GM19324 (cell line): ENCODE data around the gene PROM2.

Experiments
- ATAC-seq: cut with Tn5 transposase; IDR thresholded peaks from one replicate; pipeline ENCODE4 v1.9.1; 2021; ENCODE audit warnings: mild to moderate bottlenecking, moderate library complexity; ENCODE audit not compliant: unreplicated experiment, low FRiP score

Gene PROM2

DNA sequence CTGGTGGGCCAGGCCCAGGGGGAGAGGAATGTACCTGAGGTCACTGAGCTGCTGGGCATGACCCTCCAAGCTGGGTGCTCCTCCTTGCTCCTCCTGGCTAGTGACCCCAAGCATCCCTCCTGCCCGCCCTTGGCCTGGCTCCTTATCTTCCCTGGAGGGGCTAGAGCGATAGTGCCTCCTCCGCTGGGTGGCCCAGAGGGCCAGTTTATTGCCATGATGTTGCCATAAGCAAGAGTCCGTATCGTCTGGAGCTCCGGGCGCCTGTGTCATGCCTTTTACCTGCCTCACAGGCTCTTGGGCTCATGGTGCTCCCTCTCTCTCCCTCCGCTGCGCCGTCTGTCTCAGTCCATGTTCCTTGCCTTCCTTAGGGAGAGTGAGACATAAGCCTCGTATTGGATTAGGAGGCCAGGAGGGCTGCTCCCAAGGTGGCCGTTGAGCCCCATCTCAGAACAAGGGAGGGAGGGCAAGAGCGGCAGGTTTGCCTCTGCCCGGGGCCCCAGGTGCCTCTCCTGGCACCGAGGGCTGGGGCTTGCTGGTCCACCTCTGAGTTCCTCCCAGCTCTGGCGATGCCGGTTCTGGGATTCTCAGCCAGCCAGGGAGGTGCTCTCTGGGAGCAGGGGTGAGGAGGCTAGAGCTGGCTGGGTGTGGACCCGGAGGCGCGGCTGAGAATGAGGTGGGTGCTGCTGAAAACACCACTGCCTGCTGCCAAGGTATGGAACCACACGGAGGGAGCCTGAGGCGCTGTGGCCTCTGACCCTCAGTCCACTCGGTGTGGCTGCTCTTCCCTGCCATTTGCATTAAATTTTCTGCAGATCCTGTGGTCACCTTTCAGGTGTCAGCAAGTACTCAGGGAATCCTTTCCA lies 45.5 kb downstream of the PROM2 start:
- ATAC-seq: no peak

- no peak for ATAC-seq
Observed at GRCh38 chr2:95320344-95320712, 46.1 kb downstream of the PROM2 start.

GRCh38 chr2:95320986-95321767 lies 46.9 kb downstream of the PROM2 start:
- no peak for ATAC-seq

DNA sequence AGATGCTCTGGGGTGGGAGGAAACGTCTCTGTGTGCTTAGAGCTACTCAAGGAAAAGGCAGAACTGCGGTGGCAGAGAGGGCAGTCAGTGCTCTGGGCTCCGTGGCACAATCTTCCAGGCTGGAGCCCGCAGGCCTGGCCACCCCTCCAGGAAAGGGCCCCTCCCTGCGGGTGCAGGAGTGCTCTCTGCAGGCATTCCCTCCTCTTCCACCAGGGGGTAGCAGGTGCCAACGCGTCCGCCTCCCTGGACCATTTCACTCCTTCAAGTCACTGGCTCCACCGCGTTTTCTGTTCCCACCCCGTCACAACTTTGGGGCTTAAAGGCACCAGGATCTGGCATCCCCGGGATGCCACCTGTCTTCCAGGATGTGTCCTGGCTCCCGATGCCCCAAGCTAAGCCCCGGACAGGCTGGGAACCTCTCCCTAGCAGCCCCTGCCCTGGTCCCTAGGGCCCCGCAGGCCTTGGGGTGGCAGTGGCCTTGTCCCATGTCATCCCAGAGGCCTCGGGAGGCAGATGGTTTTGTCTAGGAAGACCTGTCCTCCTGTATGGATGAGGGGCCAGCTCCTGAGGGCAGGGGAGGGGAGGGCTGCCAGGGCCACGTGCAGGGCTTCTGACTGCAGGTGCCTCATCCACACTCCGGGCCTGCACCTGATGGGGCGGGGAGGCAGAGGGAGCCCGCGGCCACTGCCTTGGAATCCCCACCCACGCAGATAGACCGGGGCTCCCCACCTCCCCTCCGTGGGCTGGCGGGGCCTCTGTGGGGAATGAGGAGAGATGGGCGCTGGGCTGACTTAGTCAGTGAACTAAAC lies 49.3 kb downstream of the PROM2 start:
- ATAC-seq: no peak

- no peak for ATAC-seq
Observed at GRCh38 chr2:95325026-95325425, 50.8 kb downstream of the PROM2 start.

DNA sequence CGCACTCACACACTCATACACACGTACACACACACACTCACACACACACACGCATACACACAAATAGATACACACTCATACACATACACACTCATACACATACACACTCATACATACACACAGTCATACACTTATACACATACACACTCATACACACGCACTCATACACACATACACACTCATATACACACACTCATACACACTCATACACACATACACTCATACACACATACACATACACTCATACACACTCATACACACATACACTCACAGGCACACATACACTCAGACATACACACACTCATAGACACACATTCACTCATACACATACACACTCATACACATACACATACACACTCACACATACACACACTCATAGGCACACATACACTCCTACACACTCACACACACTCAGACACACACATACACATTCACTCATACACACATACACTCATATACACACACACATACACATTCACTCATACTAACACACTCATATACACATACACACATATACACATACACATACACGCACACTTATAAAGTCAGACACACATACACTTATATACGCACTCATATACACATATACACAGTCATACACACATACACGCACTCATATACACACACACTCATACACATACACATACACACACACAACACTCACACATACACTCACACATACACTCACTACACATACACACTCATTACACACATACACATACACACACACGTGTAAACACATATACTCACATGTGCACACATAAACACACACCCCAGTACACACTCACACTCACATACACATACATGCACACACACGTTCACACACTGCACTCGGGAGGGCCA lies 51.6 kb downstream of the PROM2 start:
- no peak for ATAC-seq

GRCh38 chr2:95326433-95327140 lies 52.3 kb downstream of the PROM2 start:
- no peak for ATAC-seq

GRCh38 chr2:95327861-95328260 lies 53.6 kb downstream of the PROM2 start:
- ATAC-seq: no peak

GRCh38 chr2:95328358-95329125 lies 54.3 kb downstream of the PROM2 start:
- ATAC-seq: no peak

DNA sequence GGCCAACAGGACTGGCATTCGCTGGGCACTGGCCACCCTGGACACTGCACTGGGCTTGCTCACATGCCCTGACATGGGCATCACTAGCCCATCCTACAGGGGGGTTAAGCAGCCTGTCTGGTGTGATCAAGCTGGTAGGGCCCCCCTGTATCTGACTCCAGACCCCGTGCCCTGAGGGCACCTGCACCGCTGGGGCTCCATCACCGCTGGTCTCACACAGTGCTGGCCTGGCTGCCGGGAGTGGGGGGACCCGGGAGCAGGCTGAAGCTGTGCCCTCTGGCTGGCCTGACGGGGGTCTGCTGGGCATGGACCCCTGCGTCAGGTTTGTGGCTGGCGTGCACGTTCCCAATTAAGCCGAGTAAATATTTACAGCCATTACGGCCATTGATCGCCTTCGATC lies 55.2 kb downstream of the PROM2 start:
- ATAC-seq: no peak

DNA sequence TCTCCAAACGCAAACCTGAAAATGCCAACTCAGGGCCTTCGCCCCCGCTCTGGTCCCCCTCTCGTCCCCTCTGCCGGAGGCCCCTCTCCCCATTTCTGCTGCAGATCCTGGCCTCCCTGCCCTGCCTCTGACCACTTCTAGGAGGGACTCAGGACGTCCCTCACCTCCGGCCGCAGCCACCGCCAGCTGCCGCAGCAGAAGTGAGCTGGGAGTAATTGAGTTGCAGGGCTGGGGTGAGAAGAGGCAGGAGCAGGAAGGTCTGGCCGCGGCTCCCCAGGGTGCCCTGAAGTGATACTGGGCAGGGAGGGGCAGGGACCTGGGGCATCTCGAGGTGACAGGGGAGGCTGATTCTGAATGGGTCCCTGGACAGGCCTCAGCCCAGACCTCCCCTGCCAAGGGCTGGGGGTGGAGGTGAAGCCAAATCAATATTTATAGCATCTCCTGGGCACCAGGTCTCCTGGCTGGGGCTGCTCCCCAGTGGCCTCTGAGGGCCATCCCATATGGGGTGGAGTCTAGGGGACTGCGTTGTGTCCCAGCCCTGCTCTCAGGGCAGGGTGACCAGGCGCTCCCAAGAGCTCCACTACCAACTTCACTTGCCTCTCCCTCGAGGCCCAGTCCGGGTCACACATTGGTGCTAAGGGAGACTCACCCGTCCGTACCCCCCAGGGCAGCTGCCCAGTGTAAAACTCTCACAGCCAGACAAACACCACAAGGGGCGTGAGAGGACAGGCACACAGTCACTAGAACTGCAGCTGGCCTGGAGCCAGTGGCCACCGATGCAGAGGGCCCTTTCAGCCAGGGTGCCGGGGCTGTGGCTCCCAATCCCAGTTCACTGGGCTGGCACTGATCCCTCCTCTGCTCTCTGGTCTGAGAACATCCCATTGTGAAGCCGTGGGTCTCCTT lies 55.9 kb downstream of the PROM2 start:
- ATAC-seq: no peak

- ATAC-seq: no peak
Observed at GRCh38 chr2:95330794-95331338, 56.6 kb downstream of the PROM2 start.

DNA sequence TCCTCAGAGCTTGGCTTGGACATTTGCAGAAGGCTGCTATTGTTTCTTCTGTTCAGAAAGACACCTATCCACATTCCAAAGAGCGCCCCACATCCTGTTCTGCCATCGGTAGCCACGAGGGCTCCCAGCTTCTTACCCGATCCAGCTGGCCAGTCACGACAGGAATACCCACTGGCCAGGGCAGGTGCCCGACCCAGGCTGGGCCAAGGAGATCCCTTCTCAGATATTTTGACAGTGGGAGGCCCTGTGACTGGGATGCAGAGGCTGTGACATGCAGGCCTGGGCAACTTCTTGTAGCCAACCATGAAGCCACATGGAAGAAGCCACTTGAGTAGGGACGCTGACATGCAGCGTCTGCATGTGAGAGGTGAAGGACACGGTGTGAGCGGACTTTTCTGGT lies 57.4 kb downstream of the PROM2 start:
- ATAC-seq: no peak

- ATAC-seq: no peak
Observed at GRCh38 chr2:95332036-95332435, 57.8 kb downstream of the PROM2 start.

GRCh38 chr2:95333056-95333455 lies 58.8 kb downstream of the PROM2 start:
- no peak for ATAC-seq

DNA sequence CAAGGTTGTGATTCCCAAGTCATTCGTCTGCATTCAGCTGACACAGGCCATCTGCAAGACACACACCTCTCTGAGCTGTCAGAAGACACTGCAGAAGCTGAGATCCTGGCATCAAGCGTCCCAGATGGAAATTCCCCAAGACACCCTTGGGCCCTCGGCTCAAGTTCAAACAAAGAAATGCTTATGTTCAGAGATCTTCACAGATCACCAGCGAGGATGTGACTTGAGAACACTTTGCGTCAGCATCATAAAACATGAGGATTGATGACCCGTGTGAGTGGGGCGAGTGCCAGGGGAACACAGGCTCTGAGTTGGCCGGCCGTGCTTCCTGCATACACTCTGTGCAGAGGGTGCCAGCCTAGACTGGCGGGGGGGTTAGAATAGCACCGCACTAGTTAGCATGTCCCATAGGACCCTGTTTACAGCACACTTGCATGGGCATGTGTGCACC lies 59.7 kb downstream of the PROM2 start:
- ATAC-seq: no peak

GRCh38 chr2:95334916-95335641 lies 60.8 kb downstream of the PROM2 start:
- ATAC-seq: no peak
